SIG-M5 (cell line): ENCODE measurements around the gene LLGL2.

Experiments used
- DNase-seq: peaks from one replicate; lab custom pipeline; 2025; lab: John Stamatoyannopoulos, UW

LLGL2 gene

DNA sequence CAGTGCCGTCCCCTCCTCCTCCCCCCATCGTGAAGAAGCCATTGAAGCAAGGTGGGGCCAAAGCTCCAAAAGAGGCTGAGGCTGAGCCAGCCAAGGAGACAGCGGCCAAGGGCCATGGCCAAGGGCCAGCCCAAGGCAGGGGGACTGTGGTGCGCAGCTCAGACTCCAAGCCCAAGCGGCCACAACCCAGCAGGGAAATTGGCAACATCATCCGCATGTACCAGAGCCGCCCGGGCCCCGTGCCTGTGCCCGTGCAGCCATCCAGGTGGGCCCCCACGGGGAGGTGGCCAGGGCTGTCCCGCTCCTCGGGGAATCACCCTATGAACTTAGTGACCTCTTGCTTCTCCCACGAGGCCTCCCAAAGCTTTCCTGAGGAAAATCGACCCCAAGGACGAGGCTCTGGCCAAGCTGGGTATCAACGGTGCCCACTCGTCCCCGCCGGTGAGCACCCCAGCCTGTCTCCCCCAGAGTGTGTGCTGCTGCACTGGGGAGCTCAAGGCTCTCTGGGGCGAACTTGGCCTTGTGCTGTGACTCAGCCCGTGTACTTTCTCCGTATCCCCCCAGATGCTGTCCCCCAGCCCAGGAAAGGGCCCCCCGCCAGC lies 91.1 kb downstream of the LLGL2 start:
- DNase-seq = no peak

DNA sequence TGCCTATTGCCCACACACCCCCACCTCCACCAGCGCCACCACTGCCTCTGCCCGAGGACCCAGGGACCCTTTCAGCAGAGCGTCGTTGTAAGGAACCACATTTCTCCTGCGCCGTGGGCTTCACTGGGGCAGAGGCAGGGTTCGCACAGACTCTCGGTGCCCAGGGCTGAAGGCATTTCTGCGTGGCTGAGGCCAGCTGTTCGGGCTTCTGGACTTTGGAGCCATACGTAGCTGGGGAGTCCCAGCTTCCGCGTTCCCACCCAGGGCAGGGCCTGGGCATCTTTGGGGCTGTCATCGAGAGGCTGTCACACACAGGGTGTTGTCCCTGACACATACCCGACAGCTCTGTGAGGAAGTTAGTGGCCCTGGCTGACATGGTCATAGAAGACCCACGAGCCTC lies 91.7 kb downstream of the LLGL2 start:
- DNase-seq = no peak

DNA sequence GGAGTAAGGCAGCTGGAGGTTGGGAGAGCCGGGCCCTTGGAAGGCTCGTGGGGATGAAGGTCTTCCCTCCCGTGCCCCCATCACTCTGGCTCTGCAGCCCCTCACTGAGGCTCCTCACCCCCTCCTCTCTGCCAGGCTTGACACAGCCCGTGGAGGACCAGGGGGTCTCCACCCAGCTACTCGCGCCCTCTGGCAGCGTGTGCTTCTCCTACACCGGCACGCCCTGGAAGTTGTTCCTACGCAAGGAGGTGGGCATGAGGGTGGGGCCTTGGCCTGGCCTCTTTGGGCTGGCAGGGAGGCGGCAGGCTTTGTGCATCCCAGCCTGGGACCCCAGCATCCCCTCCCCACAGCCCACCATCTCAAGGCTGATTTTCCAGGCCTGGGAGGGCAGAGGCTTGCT lies 92.2 kb downstream of the LLGL2 start:
- no peak for DNase-seq

DNA sequence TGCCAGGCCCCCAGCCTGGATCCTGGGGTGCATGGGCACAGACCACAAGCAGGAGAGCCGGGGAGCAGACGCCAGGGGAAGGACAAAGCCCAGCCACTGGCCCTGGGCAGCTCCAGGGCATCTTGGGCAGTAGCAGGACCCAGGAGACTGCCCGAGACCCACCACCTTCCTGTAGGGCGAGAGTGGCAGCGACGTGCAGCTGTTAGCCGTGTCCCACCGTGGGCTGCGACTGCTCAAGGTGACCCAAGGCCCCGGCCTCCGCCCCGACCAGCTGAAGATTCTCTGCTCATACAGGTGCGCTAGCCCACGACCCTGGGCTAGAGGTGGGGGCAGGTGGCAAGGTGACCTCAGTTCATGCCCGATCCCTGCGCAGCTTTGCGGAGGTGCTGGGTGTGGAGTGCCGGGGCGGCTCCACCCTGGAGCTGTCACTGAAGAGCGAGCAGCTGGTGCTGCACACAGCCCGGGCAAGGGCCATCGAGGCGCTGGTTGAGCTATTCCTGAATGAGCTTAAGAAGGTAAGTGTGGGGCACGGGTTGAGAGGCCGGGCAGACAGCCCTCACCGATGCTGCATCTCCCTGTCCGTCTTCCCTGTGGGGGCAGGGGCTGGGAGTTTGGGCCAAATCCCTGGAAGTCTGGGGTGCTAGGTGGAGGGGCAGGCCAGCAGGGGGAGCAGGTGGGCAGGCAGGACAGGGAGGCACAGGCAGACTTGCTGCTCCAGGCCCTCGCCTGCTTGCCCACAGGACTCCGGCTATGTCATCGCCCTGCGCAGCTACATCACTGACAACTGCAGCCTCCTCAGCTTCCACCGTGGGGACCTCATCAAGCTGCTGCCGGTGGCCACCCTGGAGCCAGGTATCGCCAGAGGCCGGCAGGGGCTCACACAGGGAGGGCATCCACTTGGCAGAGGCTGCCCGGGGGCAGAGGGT lies 94.3 kb downstream of the LLGL2 start:
- DNase-seq = no peak

DNA sequence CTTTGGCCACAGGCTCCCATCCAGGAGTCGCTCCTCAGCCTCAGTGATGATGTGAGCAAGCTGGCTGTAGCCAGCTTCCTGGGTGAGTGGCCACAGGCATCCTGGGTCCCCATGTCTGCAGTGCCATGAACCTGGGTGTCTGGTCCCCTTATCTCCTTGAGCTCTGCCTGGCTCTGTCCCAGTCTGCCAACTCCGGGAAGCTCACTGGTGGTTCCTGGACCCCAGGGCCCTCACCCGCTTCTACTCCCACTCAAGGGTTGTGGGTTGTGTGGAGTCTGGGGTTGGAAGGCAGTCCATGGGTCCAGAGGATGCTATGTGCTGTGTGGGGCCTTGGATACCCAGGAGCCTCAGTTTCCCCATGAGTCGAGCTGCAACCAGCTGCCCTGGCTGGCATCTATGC lies 96.0 kb downstream of the LLGL2 start:
- no peak for DNase-seq

DNA sequence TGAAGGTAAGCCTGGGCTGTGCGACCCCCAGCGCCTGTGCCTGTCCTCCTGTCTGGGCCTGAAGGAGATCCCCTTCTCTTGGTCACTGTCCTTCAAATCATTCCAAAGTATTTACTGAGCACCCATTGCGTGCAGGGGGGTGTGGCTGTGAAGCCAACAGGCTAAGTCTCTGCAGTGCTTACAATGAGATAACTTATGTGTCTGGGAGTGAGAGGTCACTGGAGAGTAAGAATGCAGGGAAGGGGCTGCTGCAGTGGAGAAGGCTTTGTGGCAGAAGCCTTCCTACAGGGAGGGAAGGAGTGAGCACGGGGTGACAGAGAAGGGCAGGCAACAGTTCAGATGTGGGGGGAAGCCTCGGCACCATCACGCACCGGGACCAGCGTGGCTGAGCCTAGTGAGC lies 96.6 kb downstream of the LLGL2 start:
- DNase-seq = no peak

DNA sequence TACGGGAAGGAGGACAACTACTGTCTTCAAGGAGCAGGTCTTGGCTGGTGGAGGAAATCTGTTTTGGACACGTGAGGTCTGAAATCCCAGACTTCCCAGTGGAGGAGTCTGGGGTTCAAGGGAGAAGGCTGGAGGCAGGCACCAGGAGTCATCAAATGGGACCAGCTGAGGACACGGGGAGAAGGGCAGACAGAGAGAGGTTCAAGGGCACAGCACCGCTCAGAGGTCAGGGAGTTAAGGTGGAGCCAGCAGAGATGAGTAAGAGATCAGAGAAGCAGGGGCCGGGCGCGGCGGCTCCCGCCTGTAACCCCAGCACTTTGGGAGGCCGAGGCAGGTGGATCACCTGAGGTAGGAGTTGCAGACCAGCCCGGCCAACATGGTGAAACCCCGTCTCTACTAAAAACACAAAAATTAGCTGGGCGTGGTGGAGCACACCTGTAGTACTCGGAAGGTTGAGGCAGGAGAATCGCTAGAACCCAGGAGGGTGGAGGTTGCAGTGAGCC lies 97.3 kb downstream of the LLGL2 start:
- no peak for DNase-seq

DNA sequence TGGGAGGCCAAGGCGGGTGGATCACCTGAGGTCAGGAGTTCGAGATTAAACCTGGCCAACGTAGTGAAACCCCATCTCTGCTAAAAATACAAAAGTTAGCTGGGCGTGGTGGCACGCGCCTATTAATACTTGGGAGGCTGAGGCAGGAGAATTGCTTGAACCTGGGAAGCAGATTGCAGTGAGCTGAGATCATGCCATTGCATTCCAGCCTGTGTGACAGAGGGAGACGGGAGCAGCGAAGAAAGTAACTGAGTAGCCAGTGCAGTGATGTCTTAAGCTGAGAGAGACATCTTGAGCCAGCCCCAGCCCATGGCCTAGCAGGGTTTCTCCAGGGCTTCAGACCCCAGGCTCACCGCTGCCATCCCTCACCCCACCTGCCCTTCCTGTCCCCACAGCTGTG lies 97.9 kb downstream of the LLGL2 start:
- DNase-seq = no peak

DNA sequence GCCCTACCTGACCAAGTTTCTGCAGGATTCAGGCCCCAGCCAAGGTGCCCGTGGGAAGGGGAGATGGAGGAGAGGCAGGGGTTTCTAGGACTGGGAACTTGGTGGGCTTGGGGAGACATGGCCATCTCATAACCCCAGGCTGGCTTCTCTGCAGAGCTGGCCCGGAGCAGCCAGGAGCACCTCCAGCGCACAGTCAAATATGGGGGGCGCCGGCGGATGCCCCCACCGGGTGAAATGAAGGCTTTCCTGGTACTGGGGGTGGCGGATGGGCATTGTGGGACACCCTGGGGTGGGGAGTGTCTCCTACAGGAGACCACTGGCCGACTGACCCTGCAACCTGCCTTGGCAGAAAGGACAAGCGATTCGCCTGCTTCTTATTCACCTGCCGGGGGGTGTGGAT lies 98.5 kb downstream of the LLGL2 start:
- no peak for DNase-seq
